BE2C (cell line): Measurements from ENCODE around the gene FAM118A.
"Not testable (repeated sequence)": the region's sequence is repeated elsewhere in the genome, so short reads cannot be mapped to it uniquely, and the experiment has no call there.

Source experiments
- DNase-seq: peaks from one replicate; pipeline ENCODE4 v3.0.0-alpha.2; 2020
- H3K27me3 ChIP-seq: fragments of 250-450 bp; sonication (Bioruptor Pico); 2 replicates; pipeline ENCODE4 v1.5.1; 2020; ENCODE audit warnings: mild to moderate bottlenecking
- H3K36me3 ChIP-seq: fragments of 250-450 bp; sonication (Bioruptor Pico); 2 replicates; pipeline ENCODE4 v1.5.1; 2020; ENCODE audit warnings: mild to moderate bottlenecking
- H3K4me1 ChIP-seq: fragments of 250-450 bp; sonication (Bioruptor Pico); 2 replicates; pipeline ENCODE4 v1.5.1; 2020
- H3K4me3 ChIP-seq: 2 replicates; pipeline ENCODE4 v1.5.1; 2011; ENCODE audit warnings: low read depth, low read length
- H3K9me3 ChIP-seq: fragments of 250-450 bp; sonication (Bioruptor Pico); 2 replicates; pipeline ENCODE4 v1.5.1; 2020
- TF ChIP-seq, protein P1 (sequence below): IDR thresholded peaks from 2 replicates; pipeline ENCODE4 v1.5.1; 2012; ENCODE audit warnings: mild to moderate bottlenecking, low read depth, low read length

The FAM118A gene

DNA sequence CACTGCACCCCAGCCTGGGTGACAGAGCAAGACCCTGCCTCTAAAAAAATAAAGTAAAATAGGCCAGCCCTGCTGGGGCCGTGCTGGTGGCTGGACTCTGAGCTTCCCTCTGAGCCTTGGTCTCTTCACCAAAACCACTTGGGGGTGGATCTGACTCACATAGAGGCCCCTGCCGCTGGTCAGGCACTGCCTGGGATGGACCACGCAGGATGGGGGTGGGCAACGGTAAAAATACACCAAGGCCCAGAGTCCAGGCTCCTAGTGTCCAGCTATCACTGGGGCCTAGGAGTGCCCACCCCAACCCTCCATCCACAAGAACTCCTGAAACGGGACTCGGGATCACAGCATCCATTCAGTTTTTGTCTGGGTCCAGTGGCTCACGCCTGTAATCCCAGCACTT, 37.2 kb upstream of the FAM118A start:
- DNase-seq: no peak
- Histone ChIP-seq H3K27me3 (no peaks in the 10 kb centered on the region), H3K9me3 (no peaks in the 10 kb centered on the region), H3K4me1 (no peaks in the 10 kb centered on the region), H3K4me3 (no peak overlapping the region), H3K36me3 (no peaks in the 10 kb centered on the region)
- TF ChIP-seq, protein P1, sequence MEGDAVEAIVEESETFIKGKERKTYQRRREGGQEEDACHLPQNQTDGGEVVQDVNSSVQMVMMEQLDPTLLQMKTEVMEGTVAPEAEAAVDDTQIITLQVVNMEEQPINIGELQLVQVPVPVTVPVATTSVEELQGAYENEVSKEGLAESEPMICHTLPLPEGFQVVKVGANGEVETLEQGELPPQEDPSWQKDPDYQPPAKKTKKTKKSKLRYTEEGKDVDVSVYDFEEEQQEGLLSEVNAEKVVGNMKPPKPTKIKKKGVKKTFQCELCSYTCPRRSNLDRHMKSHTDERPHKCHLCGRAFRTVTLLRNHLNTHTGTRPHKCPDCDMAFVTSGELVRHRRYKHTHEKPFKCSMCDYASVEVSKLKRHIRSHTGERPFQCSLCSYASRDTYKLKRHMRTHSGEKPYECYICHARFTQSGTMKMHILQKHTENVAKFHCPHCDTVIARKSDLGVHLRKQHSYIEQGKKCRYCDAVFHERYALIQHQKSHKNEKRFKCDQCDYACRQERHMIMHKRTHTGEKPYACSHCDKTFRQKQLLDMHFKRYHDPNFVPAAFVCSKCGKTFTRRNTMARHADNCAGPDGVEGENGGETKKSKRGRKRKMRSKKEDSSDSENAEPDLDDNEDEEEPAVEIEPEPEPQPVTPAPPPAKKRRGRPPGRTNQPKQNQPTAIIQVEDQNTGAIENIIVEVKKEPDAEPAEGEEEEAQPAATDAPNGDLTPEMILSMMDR: no peak

DNA sequence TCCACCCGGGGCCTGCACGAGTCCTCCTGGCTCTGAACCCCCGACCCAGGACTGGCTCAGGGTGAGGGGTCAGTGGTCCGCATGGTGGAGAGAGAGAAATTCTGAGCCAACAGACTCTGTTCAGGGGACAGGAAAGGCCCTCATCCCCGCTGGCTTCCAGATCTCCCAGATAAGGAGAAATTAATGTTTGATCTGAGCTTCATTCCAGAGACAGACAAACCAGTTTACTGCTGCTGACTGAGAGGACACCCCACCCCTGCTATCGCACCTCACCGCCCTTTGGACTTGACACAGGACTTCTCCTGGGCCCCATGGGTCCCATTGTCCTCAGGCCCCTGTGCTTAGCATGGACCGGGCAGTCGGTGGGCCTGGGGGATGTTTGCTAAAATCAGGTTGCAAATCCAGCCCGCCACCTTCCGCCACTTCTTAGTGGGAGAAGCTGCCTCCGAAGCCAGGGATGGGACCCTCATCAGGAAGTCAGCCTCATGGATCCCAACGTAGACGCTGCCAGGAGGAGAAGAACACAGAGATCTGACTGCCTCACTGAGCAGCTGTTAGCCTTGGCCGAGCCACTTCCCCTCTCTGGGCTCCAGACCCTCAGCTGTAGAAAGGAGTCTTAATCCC, 36.2 kb upstream of the FAM118A start:
- H3K36me3 ChIP-seq: no peaks in the 10 kb centered on the region
- no peaks in the 10 kb centered on the region for H3K27me3 ChIP-seq
- TF ChIP-seq, protein P1: no peak
- no peaks in the 10 kb centered on the region for H3K9me3 ChIP-seq
- no peak overlapping the region for H3K4me3 ChIP-seq
- DNase-seq: no peak
- no peaks in the 10 kb centered on the region for H3K4me1 ChIP-seq

DNA sequence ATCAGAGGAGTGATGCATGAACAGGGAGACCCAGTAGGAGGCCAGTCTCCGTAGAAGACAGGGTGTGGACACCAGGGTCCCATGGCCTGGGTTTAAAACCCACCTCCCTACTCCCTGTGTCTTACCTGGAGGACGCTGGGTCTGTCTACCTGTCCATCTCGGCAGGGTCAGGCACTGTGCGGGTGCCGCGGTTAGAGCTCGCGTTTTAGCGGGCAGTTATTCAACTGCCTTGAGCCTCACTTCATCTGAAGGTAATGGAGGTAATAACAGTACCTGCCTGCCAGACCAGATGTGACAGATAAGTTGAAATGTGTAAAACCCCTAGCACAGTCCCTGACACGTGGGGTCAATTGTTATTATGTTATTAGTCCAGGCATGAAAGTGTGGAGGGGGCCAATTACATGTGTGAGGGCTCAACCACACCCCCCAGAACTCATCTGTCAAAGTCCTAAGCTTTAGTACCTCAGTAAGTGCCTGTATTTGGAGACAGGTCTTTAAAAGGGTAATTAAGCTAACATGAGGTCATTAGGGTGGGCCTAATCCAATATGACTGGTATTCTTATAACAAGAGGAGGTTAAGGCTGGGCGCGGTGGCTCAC, 33.1 kb upstream of the FAM118A start:
- Histone ChIP-seq H3K9me3 (no peaks in the 10 kb centered on the region), H3K27me3 (no peaks in the 10 kb centered on the region), H3K4me1 (no peaks in the 10 kb centered on the region), H3K36me3 (no peaks in the 10 kb centered on the region), H3K4me3 (no peak overlapping the region)
- TF ChIP-seq, protein P1: no peak
- no peak for DNase-seq

DNA sequence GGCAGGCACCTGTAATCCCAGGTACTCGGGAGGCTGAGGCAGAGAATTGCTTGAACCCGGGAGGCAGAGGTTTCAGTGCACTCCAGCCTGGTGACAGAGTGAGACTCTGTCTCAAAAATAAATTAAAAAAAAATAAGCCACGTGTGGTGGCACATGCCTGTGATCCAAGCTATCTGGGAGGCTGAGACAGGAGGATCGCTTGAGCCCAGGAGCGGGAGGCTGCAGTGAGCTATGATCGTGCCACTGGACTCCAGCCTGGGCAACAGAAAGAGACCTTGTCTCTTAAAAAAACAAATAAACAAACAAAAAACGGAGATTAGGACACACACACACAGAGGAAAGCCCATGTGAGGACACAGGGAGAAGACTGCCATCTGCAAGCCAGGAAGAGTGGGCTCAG, 32.0 kb upstream of the FAM118A start:
- H3K4me1 ChIP-seq, H3K9me3 ChIP-seq, H3K36me3 ChIP-seq, H3K4me3 ChIP-seq, H3K27me3 ChIP-seq, DNase-seq: not testable (repeated sequence)

DNA sequence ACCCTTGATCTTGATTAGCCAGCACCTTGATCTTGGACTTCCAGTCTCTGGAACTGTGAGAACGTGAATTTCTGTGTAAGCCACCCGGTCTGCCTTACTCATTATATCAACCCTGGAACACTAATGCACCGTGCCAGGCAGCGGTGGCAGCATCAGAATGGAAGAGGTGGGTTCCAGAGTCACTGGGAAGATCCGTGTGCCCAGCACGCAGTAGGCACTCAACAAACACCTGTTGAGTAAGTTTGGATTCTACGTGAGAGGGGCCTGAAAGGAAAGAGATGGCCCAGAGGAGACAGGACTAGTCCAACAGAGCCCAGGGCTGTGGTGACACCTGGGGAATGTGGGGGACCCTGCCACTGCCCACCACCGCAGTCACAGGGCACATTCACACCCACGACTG, 31.6 kb upstream of the FAM118A start:
- TF ChIP-seq, protein P1: no peak

DNA sequence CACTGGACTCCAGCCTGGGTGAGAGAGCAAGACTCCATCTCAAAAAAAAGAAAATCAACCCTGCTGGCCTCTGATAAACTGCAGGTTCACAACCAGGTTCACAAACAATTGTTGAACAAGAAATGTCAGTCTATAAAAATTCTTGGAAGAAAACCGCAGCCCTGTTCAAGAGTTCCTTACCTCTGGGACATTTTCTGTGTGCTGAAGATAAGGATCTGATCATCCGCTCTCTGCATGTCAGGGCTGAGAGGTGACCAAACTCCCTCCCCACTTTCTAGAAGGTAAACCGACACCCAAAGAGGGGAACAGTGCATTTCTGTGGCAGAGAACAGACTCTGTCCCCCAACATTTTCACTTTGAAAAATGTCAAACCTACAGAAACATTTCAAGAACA, 29.1 kb upstream of the FAM118A start:
- H3K36me3 ChIP-seq: no peaks in the 10 kb centered on the region
- H3K4me3 ChIP-seq: no peak overlapping the region
- no peaks in the 10 kb centered on the region for H3K9me3 ChIP-seq
- no peaks in the 10 kb centered on the region for H3K4me1 ChIP-seq
- TF ChIP-seq, protein P1: no peak
- H3K27me3 ChIP-seq: no peaks in the 10 kb centered on the region
- no peak for DNase-seq

More for the DNA sequence above, 31.6 kb upstream of the FAM118A start:
- Histone ChIP-seq H3K4me3 (no peak overlapping the region), H3K9me3 (no peaks in the 10 kb centered on the region), H3K27me3 (no peaks in the 10 kb centered on the region), H3K36me3 (no peaks in the 10 kb centered on the region), H3K4me1 (no peaks in the 10 kb centered on the region)
- DNase-seq: no peak
